Activated CD8-positive, alpha-beta memory T cell treated with anti-CD3 and anti-CD28 coated beads, Interleukin-2, amount 50 U/mL, for 24 hours (primary cell): ENCODE data around the gene BMI1.
"Not testable (repeated sequence)": the region's sequence is repeated elsewhere in the genome, so short reads cannot be mapped to it uniquely, and the experiment has no call there.

Source experiments
- DNase-seq: peaks from one replicate; pipeline ENCODE4 v3.0.0-alpha.2; 2020; ENCODE audit errors: extremely low read depth

BMI1 gene

GRCh38 chr10:22320591-22321155 lies at the start of gene BMI1:
BMI1 (plus strand) TSS chr10:22321099; CDS start chr10:22326450, 5,351 bp downstream.
- DNase-seq = no peak

GRCh38 chr10:22271786-22272185 lies 49.1 kb upstream of the BMI1 start:
- DNase-seq = no peak

- no peak for DNase-seq
Measured at GRCh38 chr10:22278441-22278782, 42.5 kb upstream of the BMI1 start.

GRCh38 chr10:22280078-22280477 lies 40.8 kb upstream of the BMI1 start:
- DNase-seq = no peak

- no peak for DNase-seq
Measured at GRCh38 chr10:22285130-22285529, 35.8 kb upstream of the BMI1 start.

GRCh38 chr10:22293747-22294404 lies 27.0 kb upstream of the BMI1 start:
- DNase-seq = no peak

- no peak for DNase-seq
Measured at GRCh38 chr10:22294694-22295093, 26.2 kb upstream of the BMI1 start.

- DNase-seq = no peak
Measured at GRCh38 chr10:22301193-22301592, 19.7 kb upstream of the BMI1 start.

- no peak for DNase-seq
Measured at GRCh38 chr10:22303461-22303860, 17.4 kb upstream of the BMI1 start.

- no peak for DNase-seq
Measured at GRCh38 chr10:22305721-22306120, 15.2 kb upstream of the BMI1 start.

GRCh38 chr10:22308390-22308789 lies 12.5 kb upstream of the BMI1 start:
- no peak for DNase-seq

GRCh38 chr10:22309180-22310000 lies 11.5 kb upstream of the BMI1 start:
- DNase-seq = no peak

- DNase-seq = not testable (repeated sequence)
Measured at GRCh38 chr10:22310012-22310411, 10.9 kb upstream of the BMI1 start.

GRCh38 chr10:22310928-22311327 lies 10.0 kb upstream of the BMI1 start:
- no peak for DNase-seq

GRCh38 chr10:22314852-22315251 lies 6.0 kb upstream of the BMI1 start:
- no peak for DNase-seq

GRCh38 chr10:22315455-22316285 lies 5.2 kb upstream of the BMI1 start:
- DNase-seq = no peak

- DNase-seq = no peak
Measured at GRCh38 chr10:22316286-22317075, 4.4 kb upstream of the BMI1 start, which contains the start of gene COMMD3. COMMD3 (plus strand) TSS chr10:22316388; CDS start chr10:22316418, 30 bp downstream.

- no peak for DNase-seq
Measured at GRCh38 chr10:22317076-22317370, 3.9 kb upstream of the BMI1 start.

GRCh38 chr10:22317771-22318565 lies 2.9 kb upstream of the BMI1 start:
- DNase-seq = no peak

- no peak for DNase-seq
Measured at GRCh38 chr10:22318772-22319171, 2.1 kb upstream of the BMI1 start.

GRCh38 chr10:22319547-22319979 lies 1.3 kb upstream of the BMI1 start:
- DNase-seq = no peak
